SK-N-SH treated with all-trans-retinoic acid at 6 μM for 48 hours (cell line): ENCODE data around the gene NADK2.

Source experiments
- ATAC-seq: fragments of 200-7000 bp; cut with Tn5 transposase; 3 replicates; pipeline ENCODE4 v1.9.1; 2020; ENCODE audit warnings: mild to moderate bottlenecking, moderate library complexity
- ARNTL ChIP-seq: fragments of 450-650 bp; formaldehyde crosslinking; IDR thresholded peaks from 2 replicates; pipeline ENCODE4 v1.5.0; 2020; ENCODE audit warnings: low read depth, mild to moderate bottlenecking, moderate library complexity, borderline replicate concordance
- BACH2 ChIP-seq: fragments of 250-450 bp; sonication (Bioruptor Pico); IDR thresholded peaks from 2 replicates; pipeline ENCODE4 v1.9.0; 2021; ENCODE audit warnings: mild to moderate bottlenecking, borderline replicate concordance
- CREB5 ChIP-seq: fragments of 250-450 bp; sonication (Bioruptor Pico); IDR thresholded peaks from 2 replicates; pipeline ENCODE4 v1.5.1; 2020; ENCODE audit warnings: low read depth, mild to moderate bottlenecking, moderate library complexity
- CSDC2 ChIP-seq: fragments of 250-450 bp; sonication (Bioruptor Pico); IDR thresholded peaks from 2 replicates; pipeline ENCODE4 v1.5.0; 2020; ENCODE audit warnings: mild to moderate bottlenecking, moderate library complexity
- CSRNP3 ChIP-seq: fragments of 250-450 bp; sonication (Bioruptor Pico); IDR thresholded peaks from 2 replicates; pipeline ENCODE4 v1.5.1; 2021; ENCODE audit warnings: mild to moderate bottlenecking, moderate library complexity
- ESRRG ChIP-seq: fragments of 250-450 bp; sonication (Bioruptor Pico); IDR thresholded peaks from 2 replicates; pipeline ENCODE4 v1.6.1; 2021; ENCODE audit warnings: mild to moderate bottlenecking
- ISL1 ChIP-seq: fragments of 250-450 bp; sonication (Bioruptor Pico); IDR thresholded peaks from 2 replicates; pipeline ENCODE4 v2.1.2; 2022; ENCODE audit warnings: mild to moderate bottlenecking, moderate library complexity
- OSR1 ChIP-seq: fragments of 250-450 bp; sonication (Bioruptor Pico); IDR thresholded peaks from 2 replicates; pipeline ENCODE4 v1.8.0; 2022; ENCODE audit warnings: moderate library complexity, mild to moderate bottlenecking, inconsistent platforms
- PATZ1 ChIP-seq: fragments of 250-450 bp; sonication (Bioruptor Pico); IDR thresholded peaks from 2 replicates; pipeline ENCODE4 v1.8.0; 2020; ENCODE audit warnings: mild to moderate bottlenecking, moderate library complexity, borderline replicate concordance
- PPARA ChIP-seq: fragments of 250-450 bp; sonication (Bioruptor Pico); IDR thresholded peaks from 2 replicates; pipeline ENCODE4 v1.5.0; 2020; ENCODE audit warnings: mild to moderate bottlenecking, borderline replicate concordance
- RARB ChIP-seq: fragments of 250-450 bp; sonication (Bioruptor Pico); IDR thresholded peaks from 2 replicates; pipeline ENCODE4 v1.8.0; 2021; ENCODE audit warnings: mild to moderate bottlenecking, moderate library complexity
- SNAI2 ChIP-seq: fragments of 250-450 bp; sonication (Bioruptor Pico); IDR thresholded peaks from 2 replicates; pipeline ENCODE4 v1.5.0; 2020; ENCODE audit warnings: mild to moderate bottlenecking, moderate library complexity
- TCF4 ChIP-seq: fragments of 250-450 bp; sonication (Bioruptor Pico); IDR thresholded peaks from 2 replicates; pipeline ENCODE4 v1.8.0; 2021; ENCODE audit warnings: mild to moderate bottlenecking, moderate library complexity, borderline replicate concordance
- TOX ChIP-seq: fragments of 250-450 bp; sonication (Bioruptor Pico); IDR thresholded peaks from 2 replicates; pipeline ENCODE4 v1.8.0; 2021; ENCODE audit warnings: mild to moderate bottlenecking, moderate library complexity, borderline replicate concordance
- TSHZ2 ChIP-seq: fragments of 250-450 bp; sonication (Bioruptor Pico); IDR thresholded peaks from 2 replicates; pipeline ENCODE4 v1.5.0; 2020; ENCODE audit warnings: mild to moderate bottlenecking, moderate library complexity
- ZC3H10 ChIP-seq: fragments of 250-450 bp; sonication (Bioruptor Pico); IDR thresholded peaks from 2 replicates; pipeline ENCODE4 v1.5.1; 2021; ENCODE audit warnings: mild to moderate bottlenecking, moderate library complexity
- ZFP30 ChIP-seq: fragments of 450-650 bp; formaldehyde crosslinking; IDR thresholded peaks from 2 replicates; pipeline ENCODE4 v1.5.0; 2022; ENCODE audit warnings: mild to moderate bottlenecking, moderate library complexity
- ZNF565 ChIP-seq: fragments of 450-650 bp; formaldehyde crosslinking; conservative IDR thresholded peaks from 2 replicates; pipeline ENCODE4 v1.5.0; 2020; ENCODE audit warnings: low read depth, mild to moderate bottlenecking, moderate library complexity
- ZNF70 ChIP-seq: fragments of 450-650 bp; formaldehyde crosslinking; IDR thresholded peaks from 2 replicates; pipeline ENCODE4 v1.5.0; 2020; ENCODE audit warnings: mild to moderate bottlenecking, moderate library complexity
- ZNF8 ChIP-seq: fragments of 450-650 bp; formaldehyde crosslinking; IDR thresholded peaks from 2 replicates; pipeline ENCODE4 v1.5.0; 2020; ENCODE audit warnings: mild to moderate bottlenecking, moderate library complexity

Gene NADK2

GRCh38 chr5:36269478-36269877 lies 27.8 kb upstream of the NADK2 start:
- ATAC-seq: no peak
- TF ChIP-seq CSRNP3 (CRISPR knock-in tag) (no peak), ZC3H10 (CRISPR knock-in tag) (no peak), ARNTL (CRISPR knock-in tag) (no peak), ZNF70 (CRISPR knock-in tag) (no peak), PATZ1 (no peak), CSDC2 (CRISPR knock-in tag) (no peak), RARB (no peak), SNAI2 (no peak), TOX (CRISPR knock-in tag) (no peak), TSHZ2 (CRISPR knock-in tag) (no peak), PPARA (CRISPR knock-in tag) (no peak)

GRCh38 chr5:36267905-36268304 lies 26.2 kb upstream of the NADK2 start:
- TF ChIP-seq ZNF8 (CRISPR knock-in tag): no peak
- TF ChIP-seq CSDC2 (CRISPR knock-in tag): no peak
- TF ChIP-seq CSRNP3 (CRISPR knock-in tag): no peak
- no peak for TF ChIP-seq OSR1 (CRISPR knock-in tag)
- no peak for TF ChIP-seq ZC3H10 (CRISPR knock-in tag)
- TF ChIP-seq ESRRG (CRISPR knock-in tag): no peak
- TF ChIP-seq RARB: no peak
- TF ChIP-seq ZNF70 (CRISPR knock-in tag): no peak
- TF ChIP-seq BACH2: no peak
- TF ChIP-seq ZFP30 (CRISPR knock-in tag): no peak
- TF ChIP-seq ISL1: no peak
- TF ChIP-seq TCF4 (CRISPR knock-in tag): no peak
- no peak for TF ChIP-seq PATZ1
- no peak for TF ChIP-seq TOX (CRISPR knock-in tag)
- TF ChIP-seq ARNTL (CRISPR knock-in tag): no peak
- TF ChIP-seq ZNF565 (CRISPR knock-in tag): no peak
- TF ChIP-seq CREB5 (CRISPR knock-in tag): no peak
- no peak for ATAC-seq
